ENCODE results near the gene C17orf75.

Gene C17orf75

GRCh38 chr17:32302860-32303649 lies 38.9 kb downstream of the C17orf75 start:
- DNase-seq, result no peak

- DNase-seq, result no peak
Observed at GRCh38 chr17:32302037-32302436, 39.9 kb downstream of the C17orf75 start.

GRCh38 chr17:32299580-32300164 lies 42.3 kb downstream of the C17orf75 start:
- no peak for DNase-seq

- no peak for DNase-seq
Observed at GRCh38 chr17:32298721-32299579, 43.0 kb downstream of the C17orf75 start.

GRCh38 chr17:32298298-32298697 lies 43.7 kb downstream of the C17orf75 start:
- no peak for DNase-seq

GRCh38 chr17:32297860-32298259 lies 44.1 kb downstream of the C17orf75 start:
- no peak for DNase-seq

GRCh38 chr17:32297424-32297823 lies 44.5 kb downstream of the C17orf75 start:
- DNase-seq, result no peak

- DNase-seq, result no peak
Observed at GRCh38 chr17:32292094-32292493, 49.9 kb downstream of the C17orf75 start.

GRCh38 chr17:32289471-32290070 lies 52.4 kb downstream of the C17orf75 start:
- DNase-seq, result no peak

- no peak for DNase-seq
Observed at GRCh38 chr17:32288615-32289014, 53.4 kb downstream of the C17orf75 start.

- no peak for DNase-seq
Observed at GRCh38 chr17:32287804-32288511, 54.0 kb downstream of the C17orf75 start.

- no peak for DNase-seq
Observed at GRCh38 chr17:32286518-32286900, 55.5 kb downstream of the C17orf75 start.

GRCh38 chr17:32285746-32286517 lies 56.0 kb downstream of the C17orf75 start:
- no peak for DNase-seq

GRCh38 chr17:32285306-32285705 lies 56.7 kb downstream of the C17orf75 start:
- DNase-seq, result no peak

- no peak for DNase-seq
Observed at GRCh38 chr17:32283745-32284201, 58.2 kb downstream of the C17orf75 start.

GRCh38 chr17:32281011-32281451 lies 60.9 kb downstream of the C17orf75 start:
- no peak for DNase-seq

- DNase-seq, result no peak
Observed at GRCh38 chr17:32279891-32280716, 61.9 kb downstream of the C17orf75 start.

GRCh38 chr17:32278815-32279214 lies 63.2 kb downstream of the C17orf75 start:
- no peak for DNase-seq

Measured in NCI-H446 treated with DMSO at 0.1 percent for 48 hours (cell line).